GM23338 (cell line): Measurements from ENCODE around the gene GRID2. TPM values are rescaled to one million over a fixed set of nuclear protein-coding genes. Genes with fewer than 3 reads are reported as not detected.

Experiments
- ATAC-seq: fragments of 200-7000 bp; cut with Tn5 transposase; 3 replicates; pipeline ENCODE4 v1.9.1; 2020
- DNase-seq: peaks from one replicate; pipeline ENCODE4 v3.0.0-alpha.2; 2015; ENCODE audit warnings: low spot score
- H2AFZ ChIP-seq: fragments of 200-600 bp; sonication (generic); 2 replicates; pipeline ENCODE4 v1.8.0; 2016; ENCODE audit warnings: antibody characterized with exemption, mild to moderate bottlenecking, moderate library complexity
- H3F3A ChIP-seq: fragments of 200-600 bp; sonication (generic); replicated peaks from 2 replicates; pipeline ENCODE4 v1.8.0; 2017; ENCODE audit warnings: antibody characterized with exemption, mixed run types, low read depth
- H3K27ac ChIP-seq: fragments of 200-600 bp; sonication (generic); 2 replicates; pipeline ENCODE4 v1.6.1; 2016; ENCODE audit warnings: low read depth
- H3K27me3 ChIP-seq: fragments of 200-600 bp; sonication (generic); 2 replicates; pipeline ENCODE4 v1.8.0; 2016; ENCODE audit warnings: mild to moderate bottlenecking, mixed run types, moderate library complexity; ENCODE audit not compliant: insufficient read depth
- H3K36me3 ChIP-seq: fragments of 200-600 bp; sonication (generic); 2 replicates; pipeline ENCODE4 v1.8.0; 2016; ENCODE audit warnings: mild to moderate bottlenecking; ENCODE audit not compliant: insufficient read depth
- H3K4me1 ChIP-seq: fragments of 200-600 bp; sonication (generic); 2 replicates; pipeline ENCODE4 v1.8.0; 2016; ENCODE audit warnings: mild to moderate bottlenecking, moderate library complexity; ENCODE audit not compliant: insufficient read depth
- H3K4me2 ChIP-seq: fragments of 200-600 bp; sonication (generic); 2 replicates; pipeline ENCODE4 v1.7.1; 2017; ENCODE audit warnings: mixed run types
- H3K4me3 ChIP-seq: fragments of 200-600 bp; sonication (generic); 2 replicates; pipeline ENCODE4 v1.6.1; 2016; ENCODE audit warnings: mixed run types
- H3K79me2 ChIP-seq: fragments of 200-600 bp; sonication (generic); replicated peaks from 2 replicates; pipeline ENCODE4 v1.8.0; 2017; ENCODE audit warnings: mild to moderate bottlenecking; ENCODE audit not compliant: insufficient read depth
- H3K9me2 ChIP-seq: fragments of 200-600 bp; sonication (generic); 2 replicates; pipeline ENCODE4 v1.8.0; 2017; ENCODE audit not compliant: insufficient read depth
- H4K20me1 ChIP-seq: fragments of 200-600 bp; sonication (generic); replicated peaks from 2 replicates; pipeline ENCODE4 v1.8.0; 2017; ENCODE audit warnings: mild to moderate bottlenecking; ENCODE audit not compliant: insufficient read depth
- H3K27ac Mint-ChIP-seq: 2 replicates; pipeline ENCODE4 v1.8.0; 2020; ENCODE audit warnings: inconsistent platforms, mild to moderate bottlenecking, moderate library complexity, mixed read lengths
- H3K27me3 Mint-ChIP-seq: 3 replicates; pipeline ENCODE4 v1.8.0; 2022; ENCODE audit warnings: low read depth, mild to moderate bottlenecking, moderate library complexity, mixed read lengths, inconsistent platforms; ENCODE audit not compliant: insufficient read depth, poor library complexity
- H3K36me3 Mint-ChIP-seq: 3 replicates; pipeline ENCODE4 v1.8.0; 2021; ENCODE audit warnings: low read depth, mild to moderate bottlenecking, inconsistent platforms, moderate library complexity, mixed read lengths
- H3K4me1 Mint-ChIP-seq: 3 replicates; pipeline ENCODE4 v1.8.0; 2020; ENCODE audit warnings: mild to moderate bottlenecking, inconsistent platforms, mixed read lengths
- H3K4me3 Mint-ChIP-seq: 3 replicates; pipeline ENCODE4 v1.8.0; 2021; ENCODE audit warnings: moderate library complexity, mild to moderate bottlenecking, inconsistent platforms, mixed read lengths
- H3K9me3 Mint-ChIP-seq: 3 replicates; pipeline ENCODE4 v1.8.0; 2020; ENCODE audit warnings: moderate library complexity, mild to moderate bottlenecking, inconsistent platforms, mixed read lengths
- CREB1 ChIP-seq: fragments of 250-450 bp; sonication (Bioruptor Pico); IDR thresholded peaks from 2 replicates; pipeline ENCODE4 v1.5.0; 2020; ENCODE audit warnings: low read depth, mild to moderate bottlenecking, moderate library complexity
- CTCF ChIP-seq, 2 experiments: fragments of 200-600 bp in 1 of 2; sonication (generic) in 1 of 2; conservative IDR thresholded peaks; 2 replicates each; pipeline versions ENCODE4 v1.5.1 to v1.6.1; 2016 to 2017; ENCODE audit warnings: antibody characterized with exemption in 2 of 2, low read depth in 2 of 2, mild to moderate bottlenecking in 2 of 2, moderate library complexity in 1 of 2
- ETS1 ChIP-seq: IDR thresholded peaks from 2 replicates; pipeline ENCODE4 v1.6.1; 2016; ENCODE audit warnings: antibody characterized with exemption
- EZH2 ChIP-seq: fragments of 200-600 bp; sonication (generic); IDR thresholded peaks from one replicate; pipeline ENCODE4 v1.8.0; 2017; ENCODE audit warnings: antibody characterized with exemption, mild to moderate bottlenecking, low read depth; ENCODE audit not compliant: unreplicated experiment
- EZH2phosphoT487 ChIP-seq: fragments of 200-600 bp; sonication (generic); IDR thresholded peaks from one replicate; pipeline ENCODE4 v1.8.1; 2018; ENCODE audit warnings: antibody characterized with exemption; ENCODE audit not compliant: unreplicated experiment
- JUNB ChIP-seq: IDR thresholded peaks from one replicate; pipeline ENCODE4 v1.6.1; 2016; ENCODE audit warnings: antibody characterized with exemption; ENCODE audit not compliant: unreplicated experiment
- NANOG ChIP-seq: IDR thresholded peaks from 2 replicates; pipeline ENCODE4 v1.6.1; 2016; ENCODE audit warnings: antibody characterized with exemption, borderline replicate concordance
- POLR2AphosphoS5 ChIP-seq: IDR thresholded peaks from 2 replicates; pipeline ENCODE4 v1.6.1; 2016; ENCODE audit warnings: antibody characterized with exemption, low read depth
- REST ChIP-seq: IDR thresholded peaks from one replicate; pipeline ENCODE4 v1.6.1; 2018; ENCODE audit warnings: antibody characterized with exemption; ENCODE audit not compliant: unreplicated experiment
- STAT1 ChIP-seq: IDR thresholded peaks from one replicate; pipeline ENCODE4 v1.6.1; 2016; ENCODE audit warnings: antibody characterized with exemption; ENCODE audit not compliant: unreplicated experiment
- ZNF114 ChIP-seq: fragments of 250-450 bp; sonication (Bioruptor Pico); IDR thresholded peaks from 2 replicates; pipeline ENCODE4 v1.5.0; 2020; ENCODE audit warnings: mild to moderate bottlenecking, moderate library complexity
- ZNF331 ChIP-seq: fragments of 250-450 bp; sonication (Bioruptor Pico); IDR thresholded peaks from 2 replicates; pipeline ENCODE4 v1.5.0; 2020; ENCODE audit warnings: low read depth, mild to moderate bottlenecking, moderate library complexity
- ZNF462 ChIP-seq: fragments of 250-450 bp; sonication (Bioruptor Pico); IDR thresholded peaks from 2 replicates; pipeline ENCODE4 v1.5.0; 2020; ENCODE audit warnings: mild to moderate bottlenecking, moderate library complexity
- polyA plus RNA-seq: library from polyadenylated mRNA; unstranded; fragments of >200 nt; fragmentation: Nextera tagmentation; extraction: Ambion mirVana; gene quantifications from 2 replicates; pipeline ENCODE4 v1.2.1, GENCODE V29; 2016
- total RNA-seq: library from RNA; depleted of rRNA; stranded (reverse); fragments of >200 nt; shearing (Covaris generic); gene quantifications from 2 replicates; pipeline ENCODE4 v1.2.3, GENCODE V29; 2014

GRID2 gene
- total and polyA plus RNA-seq, 2 experiments from 2014 or later, result 19.9 to 65.4 TPM

GRCh38 chr4:93502991-93503390, 1199.2 kb downstream of the GRID2 start:
- no peaks in the 10 kb centered on the region for H3K36me3 ChIP-seq
- H3K4me2 ChIP-seq, result no peak overlapping the region
- peaks cover 38% of the 10 kb centered on the region for H3K4me1 Mint-ChIP-seq
- no peak overlapping the region for H3K4me3 ChIP-seq
- H3K4me1 ChIP-seq, result peaks cover 17% of the 10 kb centered on the region
- no peaks in the 10 kb centered on the region for H3K27me3 Mint-ChIP-seq
- H3K27ac ChIP-seq, result no peak overlapping the region
- H3K9me3 Mint-ChIP-seq, result no peaks in the 10 kb centered on the region
- H3K4me3 Mint-ChIP-seq, result no peak overlapping the region
- no peaks in the 10 kb centered on the region for H4K20me1 ChIP-seq
- DNase-seq, result no peak
- H3K9me2 ChIP-seq, result 0 out of 2 replicates have a peak, but pooled peaks cover 3% of the 10 kb centered on the region
- H3K27ac Mint-ChIP-seq, result no peak overlapping the region
- H3K36me3 Mint-ChIP-seq, result no peaks in the 10 kb centered on the region
- H3K79me2 ChIP-seq, result no peaks in the 10 kb centered on the region
- no peaks in the 10 kb centered on the region for H3K27me3 ChIP-seq
- TF ChIP-seq ZNF331 (CRISPR knock-in tag), result no peak
- TF ChIP-seq ETS1, result no peak
- TF ChIP-seq POLR2AphosphoS5, result no peak
- TF ChIP-seq CTCF (conservative IDR thresholded peaks at IDR 0.05; ENCODE audit: low read depth in 2 of 2), result no peak
- TF ChIP-seq EZH2phosphoT487, result no peak
- no peak for TF ChIP-seq NANOG
- no peak for TF ChIP-seq EZH2
- no peak for TF ChIP-seq REST
- no peak for TF ChIP-seq JUNB
- TF ChIP-seq ZNF462 (CRISPR knock-in tag), result no peak
- no peak for TF ChIP-seq CREB1 (CRISPR knock-in tag)
- TF ChIP-seq STAT1, result no peak
- TF ChIP-seq ZNF114 (CRISPR knock-in tag), result no peak
- ATAC-seq, result no peak
- H2AFZ ChIP-seq, result no peak overlapping the region
- H3F3A ChIP-seq, result no peaks in the 10 kb centered on the region
